Suprapubic skin (tissue), 4 donors: ENCODE results near the gene CCS. TPM values are rescaled to one million over a fixed set of nuclear protein-coding genes. Genes with fewer than 3 reads are reported as not detected.

Source experiments
- DNase-seq, 2 donors: peaks; one replicate each; pipeline ENCODE4 v3.0.0-alpha.2; 2019; ENCODE audit warnings: low spot score in 2 of 2
- H3K27ac ChIP-seq: fragments of 200-600 bp; sonication (generic); one replicate; pipeline ENCODE4 v1.5.1; 2019
- H3K27me3 ChIP-seq: fragments of 200-600 bp; sonication (generic); one replicate; pipeline ENCODE4 v1.5.1; 2019
- H3K36me3 ChIP-seq: fragments of 200-600 bp; sonication (generic); one replicate; pipeline ENCODE4 v1.5.1; 2019
- H3K4me1 ChIP-seq: fragments of 200-600 bp; sonication (generic); one replicate; pipeline ENCODE4 v1.5.1; 2019
- H3K4me3 ChIP-seq: fragments of 200-600 bp; sonication (generic); one replicate; pipeline ENCODE4 v1.5.1; 2019; ENCODE audit warnings: mild to moderate bottlenecking
- H3K9me3 ChIP-seq: fragments of 200-600 bp; sonication (generic); one replicate; pipeline ENCODE4 v1.5.1; 2019
- CTCF ChIP-seq, 2 donors: fragments of 200-600 bp in 1 of 2; fragments of 450-650 bp in 1 of 2; sonication (generic) in 1 of 2; IDR thresholded peaks; one replicate each; pipeline ENCODE4 v1.5.1; 2016 to 2019; ENCODE audit warnings: antibody characterized with exemption in 2 of 2, mild to moderate bottlenecking in 1 of 2, moderate library complexity in 1 of 2
- EP300 ChIP-seq: sonication (generic); formaldehyde crosslinking; IDR thresholded peaks from one replicate; pipeline ENCODE4 v1.6.1; 2017; ENCODE audit warnings: antibody characterized with exemption
- POLR2A ChIP-seq, 2 donors: fragments of 450-650 bp; IDR thresholded peaks; one replicate each; pipeline ENCODE4 v1.6.1; 2017; ENCODE audit warnings: antibody characterized with exemption in 2 of 2, mild to moderate bottlenecking in 2 of 2, moderate library complexity in 2 of 2
- POLR2AphosphoS5 ChIP-seq, 3 donors: sonication (generic); formaldehyde crosslinking; IDR thresholded peaks; one replicate each; pipeline ENCODE4 v1.6.1; 2017; ENCODE audit warnings: antibody characterized with exemption in 3 of 3
- WGBS: methylation state at CpG from one replicate; pipeline ENCODE4 v1.1.5; 2018; 5-methylcytosine and 5-hydroxymethylcytosine counted together
- total RNA-seq, 4 donors: library from RNA; depleted of rRNA; stranded (reverse); fragments of >200 nt; gene quantifications; one replicate each; pipeline ENCODE4 v1.1.0, GENCODE V29; 2016

Gene CCS
- total RNA-seq, 4 donors from 2014 or later, result 14.1 to 36.3 (median 20.2) TPM

- Histone ChIP-seq H3K9me3 (no peaks in the 10 kb centered on the region), H3K36me3 (peaks cover 70% of the 10 kb centered on the region), H3K27ac (no peak overlapping the region), H3K27me3 (no peaks in the 10 kb centered on the region), H3K4me3 (no peak overlapping the region), H3K4me1 (peaks cover 3% of the 10 kb centered on the region)
- 90% methylated on average over 7 of the region's 7 CpGs for WGBS
- TF ChIP-seq EP300, result no peak
- TF ChIP-seq CTCF (IDR thresholded peaks at IDR 0.05), result no peak
- TF ChIP-seq POLR2AphosphoS5 (IDR thresholded peaks at IDR 0.05), result no peak
- no peak for TF ChIP-seq POLR2A (IDR thresholded peaks at IDR 0.05)
- no peak for DNase-seq
Measured at GRCh38 chr11:66628061-66628603, 35.1 kb downstream of the CCS start.

GRCh38 chr11:66629356-66629755, 36.4 kb downstream of the CCS start:
- peaks cover 61% of the 10 kb centered on the region for H3K36me3 ChIP-seq
- no peaks in the 10 kb centered on the region for H3K27me3 ChIP-seq
- no peaks in the 10 kb centered on the region for H3K4me1 ChIP-seq
- H3K9me3 ChIP-seq, result no peaks in the 10 kb centered on the region
- no peak overlapping the region for H3K4me3 ChIP-seq
- no peak for DNase-seq
- WGBS, result 91% methylated on average over 2 of the region's 2 CpGs
- H3K27ac ChIP-seq, result no peak overlapping the region
- TF ChIP-seq POLR2AphosphoS5 (IDR thresholded peaks at IDR 0.05) (no peak), CTCF (IDR thresholded peaks at IDR 0.05) (no peak), POLR2A (IDR thresholded peaks at IDR 0.05) (no peak), EP300 (no peak)

GRCh38 chr11:66631883-66632282, 38.9 kb downstream of the CCS start:
- Histone ChIP-seq H3K36me3 (peaks cover 36% of the 10 kb centered on the region), H3K27me3 (no peaks in the 10 kb centered on the region), H3K4me3 (no peak overlapping the region), H3K4me1 (peaks cover 11% of the 10 kb centered on the region), H3K9me3 (no peaks in the 10 kb centered on the region), H3K27ac (no peak overlapping the region)
- 94% methylated on average over 6 of the region's 6 CpGs for WGBS
- DNase-seq, result no peak
- no peak for TF ChIP-seq POLR2AphosphoS5 (IDR thresholded peaks at IDR 0.05)
- no peak for TF ChIP-seq CTCF (IDR thresholded peaks at IDR 0.05)
- no peak for TF ChIP-seq EP300
- no peak for TF ChIP-seq POLR2A (IDR thresholded peaks at IDR 0.05)

- TF ChIP-seq CTCF (IDR thresholded peaks at IDR 0.05) (no peak), POLR2A (IDR thresholded peaks at IDR 0.05) (no peak), POLR2AphosphoS5 (IDR thresholded peaks at IDR 0.05) (no peak), EP300 (no peak)
- H3K4me3 ChIP-seq, result no peak overlapping the region
- H3K27ac ChIP-seq, result no peak overlapping the region
- no peak for DNase-seq
- 80% methylated on average over 2 of the region's 2 CpGs for WGBS
- H3K36me3 ChIP-seq, result peaks cover 25% of the 10 kb centered on the region
- peaks cover 22% of the 10 kb centered on the region for H3K4me1 ChIP-seq
- H3K27me3 ChIP-seq, result no peaks in the 10 kb centered on the region
- H3K9me3 ChIP-seq, result no peaks in the 10 kb centered on the region
Measured at GRCh38 chr11:66632952-66633351, 40.0 kb downstream of the CCS start.

GRCh38 chr11:66636411-66636810, 43.4 kb downstream of the CCS start:
- no peak overlapping the region for H3K4me3 ChIP-seq
- H3K36me3 ChIP-seq, result peaks cover 19% of the 10 kb centered on the region
- H3K27ac ChIP-seq, result no peak overlapping the region
- no peaks in the 10 kb centered on the region for H3K27me3 ChIP-seq
- TF ChIP-seq POLR2A (IDR thresholded peaks at IDR 0.05), result no peak
- no peak for TF ChIP-seq CTCF (IDR thresholded peaks at IDR 0.05)
- TF ChIP-seq POLR2AphosphoS5 (IDR thresholded peaks at IDR 0.05), result no peak
- TF ChIP-seq EP300, result no peak
- DNase-seq, result no peak
- H3K4me1 ChIP-seq, result peaks cover 45% of the 10 kb centered on the region
- WGBS, result 74% methylated on average over 3 of the region's 3 CpGs
- no peaks in the 10 kb centered on the region for H3K9me3 ChIP-seq
